Stimulated activated CD8-positive, alpha-beta memory T cell treated with anti-CD3 and anti-CD28 coated beads, Interleukin-15, amount 100 ng/mL, for 1 hour (primary cell): ENCODE measurements around the gene ITPK1.
"Not testable (repeated sequence)": the region's sequence is repeated elsewhere in the genome, so short reads cannot be mapped to it uniquely, and the experiment has no call there.

Source experiments
- DNase-seq: peaks from one replicate; pipeline ENCODE4 v3.0.0-alpha.2; 2020; ENCODE audit warnings: low read depth

The ITPK1 gene

GRCh38 chr14:93115821-93116675 lies at the start of gene ITPK1:
ITPK1 (minus strand) TSS chr14:93115925; CDS start chr14:93115163, 762 bp downstream.
- DNase-seq, result no peak

- DNase-seq, result no peak
Observed at GRCh38 chr14:93163564-93163963, 47.8 kb upstream of the ITPK1 start.

- no peak for DNase-seq
Observed at GRCh38 chr14:93161411-93161940, 45.8 kb upstream of the ITPK1 start.

GRCh38 chr14:93160353-93160801 lies 44.7 kb upstream of the ITPK1 start:
- no peak for DNase-seq

GRCh38 chr14:93159625-93160352 lies 44.1 kb upstream of the ITPK1 start:
- not testable (repeated sequence) for DNase-seq

- not testable (repeated sequence) for DNase-seq
Observed at GRCh38 chr14:93158349-93158748, 42.6 kb upstream of the ITPK1 start.

GRCh38 chr14:93156693-93157369 lies 41.1 kb upstream of the ITPK1 start:
- DNase-seq, result no peak

GRCh38 chr14:93155667-93156066 lies 39.9 kb upstream of the ITPK1 start:
- no peak for DNase-seq

GRCh38 chr14:93153121-93153520 lies 37.4 kb upstream of the ITPK1 start:
- no peak for DNase-seq

- DNase-seq, result no peak
Observed at GRCh38 chr14:93150227-93151208, 34.8 kb upstream of the ITPK1 start.

GRCh38 chr14:93148979-93149378 lies 33.3 kb upstream of the ITPK1 start:
- no peak for DNase-seq

GRCh38 chr14:93146119-93146518 lies 30.4 kb upstream of the ITPK1 start:
- DNase-seq, result no peak

GRCh38 chr14:93142854-93143652 lies 27.3 kb upstream of the ITPK1 start:
- no peak for DNase-seq

GRCh38 chr14:93137864-93138263 lies 22.1 kb upstream of the ITPK1 start:
- DNase-seq, result no peak

GRCh38 chr14:93136508-93136907 lies 20.8 kb upstream of the ITPK1 start:
- not testable (repeated sequence) for DNase-seq

GRCh38 chr14:93136009-93136408 lies 20.3 kb upstream of the ITPK1 start:
- no peak for DNase-seq

GRCh38 chr14:93135399-93135798 lies 19.7 kb upstream of the ITPK1 start:
- no peak for DNase-seq

GRCh38 chr14:93133464-93133863 lies 17.7 kb upstream of the ITPK1 start:
- no peak for DNase-seq

- no peak for DNase-seq
Observed at GRCh38 chr14:93132472-93133065, 16.8 kb upstream of the ITPK1 start.
